Measurements from ENCODE around the gene PLA2G10. TPM values are rescaled to one million over a fixed set of nuclear protein-coding genes. Genes with fewer than 3 reads are reported as not detected.
"Not testable (repeated sequence)": the region's sequence is repeated elsewhere in the genome, so short reads cannot be mapped to it uniquely, and the experiment has no call there.

PLA2G10 gene
- total RNA-seq, 4 donors from 2014 or later: not detected

GRCh38 chr16:14636179-14636950 lies 57.7 kb downstream of the PLA2G10 start:
- TF ChIP-seq POLR2A (IDR thresholded peaks at IDR 0.05): peak in 1 of 2 donors; percentile 35
- H3K27me3 ChIP-seq; intact Hi-C loops (cut with DNase I; ENCODE audit: low total_unique reads); H3K36me3 ChIP-seq; H3K9me3 ChIP-seq; in situ Hi-C loops (cut with MboI; ENCODE audit: low sequenced_read_pairs in 4 of 4); ATAC-seq; H3K4me3 ChIP-seq: not testable (repeated sequence)
- Histone ChIP-seq H3K4me1 (peaks cover 34 to 35% of the 10 kb centered on the region in 2 donors), H3K27ac (peak overlapping the region in 3 of 4 donors; percentile 23 to 57 (median 54))
- peak in 1 of 2 donors; percentile 16 for DNase-seq

- intact Hi-C loops (cut with DNase I; ENCODE audit: low total_unique reads): no loop called here
- H3K27ac ChIP-seq: peak overlapping the region in 3 of 4 donors; percentile 23 to 57 (median 54)
- H3K4me1 ChIP-seq: peaks cover 34 to 35% of the 10 kb centered on the region in 2 donors
- no peaks in the 10 kb centered on the region for H3K27me3 ChIP-seq
- no peaks in the 10 kb centered on the region for H3K9me3 ChIP-seq
- TF ChIP-seq POLR2A (IDR thresholded peaks at IDR 0.05) (no peak), CTCF (IDR thresholded peaks at IDR 0.05 in 4 of 5, conservative IDR thresholded peaks at IDR 0.05 in 1 of 5) (no peak)
- H3K36me3 ChIP-seq: peaks cover 0 to 7% of the 10 kb centered on the region in 2 donors
- ATAC-seq (no peak), DNase-seq (no peak)
- in situ Hi-C loops (cut with MboI; ENCODE audit: low sequenced_read_pairs in 4 of 4): no loop called here
- H3K4me3 ChIP-seq: no peak overlapping the region
Measured at GRCh38 chr16:14635395-14636165, 58.5 kb downstream of the PLA2G10 start.

GRCh38 chr16:14634389-14634725 lies 59.8 kb downstream of the PLA2G10 start:
- intact Hi-C loops (cut with DNase I; ENCODE audit: low total_unique reads): loop anchor here (5.0 kb wide), 3 partner anchors 332 to 712 kb away; partner anchors contain the start of gene ERCC4
- H3K4me1 ChIP-seq: peaks cover 36 to 38% of the 10 kb centered on the region in 2 donors
- in situ Hi-C loops (cut with MboI; ENCODE audit: low sequenced_read_pairs in 4 of 4): no loop called here
- DNase-seq (no peak), ATAC-seq (no peak)
- no peaks in the 10 kb centered on the region for H3K9me3 ChIP-seq
- H3K27ac ChIP-seq: peak overlapping the region; percentile 98 to 99 (median 98)
- H3K4me3 ChIP-seq: peak overlapping the region; percentile 90 to 97 (median 96)
- H3K27me3 ChIP-seq: no peaks in the 10 kb centered on the region
- peaks cover 0 to 7% of the 10 kb centered on the region in 2 donors for H3K36me3 ChIP-seq
- TF ChIP-seq CTCF (IDR thresholded peaks at IDR 0.05 in 4 of 5, conservative IDR thresholded peaks at IDR 0.05 in 1 of 5) (no peak), POLR2A (IDR thresholded peaks at IDR 0.05) (no peak)

GRCh38 chr16:14632693-14633569 lies 61.2 kb downstream of the PLA2G10 start, which contains the start of gene BFAR:
BFAR (plus strand) TSS chr16:14632951; CDS start chr16:14644347, 11,396 bp downstream.
- in situ Hi-C loops (cut with MboI; ENCODE audit: low sequenced_read_pairs in 4 of 4): no loop called here
- Histone ChIP-seq H3K27me3 (no peaks in the 10 kb centered on the region), H3K36me3 (peaks cover 0 to 6% of the 10 kb centered on the region in 2 donors), H3K4me3 (peak within 1 kb of the TSS; percentile 90 to 97 (median 96)), H3K9me3 (no peaks in the 10 kb centered on the region), H3K4me1 (peaks cover 44 to 45% of the 10 kb centered on the region in 2 donors), H3K27ac (peak within 1 kb of the TSS; percentile 98 to 99 (median 98))
- intact Hi-C loops (cut with DNase I; ENCODE audit: low total_unique reads): loop anchor here (5.0 kb wide), 3 partner anchors 331 to 711 kb away; partner anchors contain the start of gene ERCC4
- DNase-seq (peak; percentile 99), ATAC-seq (peak; percentile 84 to 85)
- TF ChIP-seq POLR2A (IDR thresholded peaks at IDR 0.05) (peak; percentile 99), CTCF (IDR thresholded peaks at IDR 0.05 in 4 of 5, conservative IDR thresholded peaks at IDR 0.05 in 1 of 5) (no peak)

- intact Hi-C loops (cut with DNase I; ENCODE audit: low total_unique reads): loop anchor here (5.0 kb wide), 3 partner anchors 328 to 708 kb away; partner anchors contain the start of gene ERCC4
- H3K27me3 ChIP-seq; DNase-seq; ATAC-seq; in situ Hi-C loops (cut with MboI; ENCODE audit: low sequenced_read_pairs in 4 of 4); H3K9me3 ChIP-seq: not testable (repeated sequence)
- peaks cover 33 to 36% of the 10 kb centered on the region in 2 donors for H3K4me1 ChIP-seq
- H3K36me3 ChIP-seq: peaks cover 0 to 27% of the 10 kb centered on the region in 2 donors
- H3K4me3 ChIP-seq: peak overlapping the region; percentile 73 to 92 (median 87)
- peak overlapping the region; percentile 89 to 99 (median 96) for H3K27ac ChIP-seq
Measured at GRCh38 chr16:14630620-14631330, 63.3 kb downstream of the PLA2G10 start.

Data from gastrocnemius medialis (tissue), 4 donors.